Measurements from ENCODE around the gene TCEANC2.
"Not testable (repeated sequence)": the region's sequence is repeated elsewhere in the genome, so short reads cannot be mapped to it uniquely, and the experiment has no call there.

TCEANC2 gene

GRCh38 chr1:54084794-54085193 is 31.4 kb downstream of the TCEANC2 start:
- no peak for DNase-seq (ENCODE audit: low read depth in 2 of 3, low spot score in 2 of 3)

GRCh38 chr1:54086754-54087153 is 33.3 kb downstream of the TCEANC2 start:
- no peak for DNase-seq (ENCODE audit: low read depth in 2 of 3, low spot score in 2 of 3)

- no peak for DNase-seq (ENCODE audit: low read depth in 2 of 3, low spot score in 2 of 3)
Measured at GRCh38 chr1:54088385-54088784, 35.0 kb downstream of the TCEANC2 start.

DNA sequence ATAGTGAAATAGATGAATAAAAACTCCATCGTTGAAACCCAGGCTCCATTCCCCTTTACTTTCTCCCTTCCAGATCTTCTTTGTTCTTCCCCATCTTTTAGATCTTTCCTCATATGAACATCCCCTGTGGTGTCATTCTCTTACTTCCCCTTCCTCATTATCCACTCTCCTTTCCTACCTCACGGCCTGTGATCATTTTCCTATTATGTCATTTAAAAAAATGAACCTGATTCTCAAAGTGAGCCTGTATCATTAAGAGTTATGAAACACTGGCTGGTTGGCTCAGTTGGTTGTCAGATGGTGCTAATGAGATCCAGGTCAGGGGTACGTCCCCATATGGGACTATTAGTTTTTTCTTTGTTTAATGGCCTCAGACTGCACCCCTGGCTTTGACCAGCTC is 38.3 kb downstream of the TCEANC2 start:
- DNase-seq (ENCODE audit: low read depth in 2 of 3, low spot score in 2 of 3), result no peak

DNA sequence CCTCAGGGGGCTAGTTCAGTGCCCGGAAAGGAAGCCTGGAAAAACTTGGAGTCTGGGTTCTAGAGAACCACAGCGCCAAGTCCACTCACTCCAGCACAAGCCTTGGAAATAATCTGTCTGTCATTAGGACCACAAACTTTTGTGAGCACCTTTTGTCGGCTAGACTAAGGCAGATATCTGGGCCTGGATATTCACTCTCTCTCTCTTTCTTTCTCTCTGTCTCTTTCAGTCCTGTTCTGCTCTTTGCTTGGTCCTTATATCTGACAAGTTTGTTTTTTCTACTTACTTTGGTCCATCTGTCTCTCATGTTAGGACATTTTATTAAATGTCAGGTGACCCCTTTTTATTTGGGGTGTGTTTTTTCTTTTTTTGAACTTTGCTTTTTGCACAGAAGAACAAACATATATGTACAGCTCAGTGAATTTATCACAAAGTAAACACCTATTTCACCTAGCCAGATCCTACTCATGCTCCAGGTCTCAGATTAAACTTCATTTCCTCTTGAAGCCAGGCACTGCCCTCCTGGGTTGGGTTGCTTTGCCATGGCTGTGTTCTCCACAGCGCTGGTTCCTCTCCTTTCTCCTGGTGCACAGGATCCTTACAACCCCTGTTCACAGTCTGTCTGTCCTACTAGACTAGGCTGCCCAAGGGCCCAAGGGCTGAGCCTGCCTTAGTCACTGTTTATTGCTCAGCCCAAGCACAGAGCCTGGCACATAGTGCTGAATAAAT is 40.8 kb downstream of the TCEANC2 start:
- no peak for DNase-seq (ENCODE audit: low read depth in 2 of 3, low spot score in 2 of 3)

DNA sequence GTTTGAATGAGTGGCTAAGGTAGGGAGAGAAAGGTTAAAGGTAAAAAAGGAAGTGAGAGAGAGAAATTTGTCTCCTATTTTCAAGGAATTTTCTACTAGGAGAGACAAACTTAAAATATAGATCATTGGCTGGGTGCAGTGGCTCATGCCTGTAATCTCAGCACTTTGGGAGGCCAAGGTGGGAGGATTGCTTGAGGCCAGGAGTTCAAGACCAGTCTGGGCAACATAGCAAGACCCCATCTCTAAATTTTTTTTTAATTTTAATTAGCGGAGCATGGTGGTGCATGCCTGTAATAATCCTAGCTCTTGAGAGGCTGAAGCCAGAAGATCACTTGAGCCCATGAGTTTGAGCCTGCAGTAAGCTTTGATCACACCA is 41.3 kb downstream of the TCEANC2 start:
- not testable (repeated sequence) for DNase-seq (ENCODE audit: low read depth in 2 of 3, low spot score in 2 of 3)

DNA sequence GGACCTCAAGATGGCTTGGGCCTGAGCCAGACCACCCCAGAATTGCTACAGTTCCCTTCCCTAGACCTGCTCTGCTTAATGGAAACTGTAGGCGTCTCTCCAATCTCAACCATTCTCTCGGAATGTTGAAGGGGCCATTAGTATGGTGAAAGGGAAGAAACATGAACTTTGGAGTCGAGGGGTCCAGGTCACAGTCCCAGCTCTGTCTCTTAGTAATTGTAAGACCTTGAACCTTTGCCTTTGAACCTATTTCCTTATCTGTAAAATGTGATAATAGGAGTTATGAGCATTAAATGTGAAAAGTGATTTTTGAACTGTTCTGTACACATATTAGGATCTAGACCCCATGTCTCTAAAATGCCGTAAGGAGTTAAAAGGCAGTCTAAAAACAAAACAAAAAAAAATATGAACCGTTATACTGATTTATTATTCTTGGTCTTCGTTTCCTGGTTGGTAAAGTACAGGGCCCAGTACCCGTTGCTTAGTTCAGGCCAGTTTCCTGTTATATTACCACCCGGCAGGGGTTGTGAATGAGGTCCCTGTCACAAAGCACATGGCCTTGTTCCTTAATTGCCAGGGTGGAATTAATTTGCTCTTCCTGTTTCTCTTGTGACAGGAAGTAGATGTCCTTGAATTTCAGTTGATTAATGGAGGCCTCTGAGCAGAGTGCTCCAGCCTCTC is 42.3 kb downstream of the TCEANC2 start:
- DNase-seq (ENCODE audit: low read depth in 2 of 3, low spot score in 2 of 3), result no peak

DNA sequence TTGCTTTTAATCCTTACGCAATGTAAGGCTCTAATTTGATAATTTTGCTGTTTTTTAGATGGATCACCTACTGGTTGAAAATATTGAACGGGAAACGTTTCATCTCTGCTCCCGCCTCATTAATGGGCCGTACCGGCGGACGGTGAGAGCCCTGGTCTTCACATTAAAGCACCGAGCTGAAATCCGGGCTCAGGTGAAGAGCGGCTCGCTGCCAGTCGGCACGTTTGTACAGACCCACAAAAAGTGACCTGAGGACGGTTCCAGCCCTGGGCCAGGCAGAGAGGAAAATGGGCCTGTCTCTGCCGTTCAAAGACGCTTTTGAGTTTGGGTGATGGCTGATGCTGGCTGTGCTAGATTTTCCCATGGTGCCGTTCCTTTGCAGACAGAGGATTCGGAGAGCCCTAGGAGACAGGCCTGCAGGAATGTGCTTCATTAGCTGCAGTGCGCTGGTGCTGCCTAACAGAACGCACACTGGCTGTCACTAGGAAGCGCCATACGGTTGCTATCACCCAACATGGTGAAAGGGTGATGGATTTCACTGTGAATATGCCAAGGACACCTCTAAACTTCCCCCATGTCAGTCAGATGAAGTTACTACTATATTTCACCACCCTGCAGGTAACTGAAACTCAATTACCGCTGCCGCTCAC is 42.9 kb downstream of the TCEANC2 start:
- no peak for DNase-seq (ENCODE audit: low read depth in 2 of 3, low spot score in 2 of 3)

DNA sequence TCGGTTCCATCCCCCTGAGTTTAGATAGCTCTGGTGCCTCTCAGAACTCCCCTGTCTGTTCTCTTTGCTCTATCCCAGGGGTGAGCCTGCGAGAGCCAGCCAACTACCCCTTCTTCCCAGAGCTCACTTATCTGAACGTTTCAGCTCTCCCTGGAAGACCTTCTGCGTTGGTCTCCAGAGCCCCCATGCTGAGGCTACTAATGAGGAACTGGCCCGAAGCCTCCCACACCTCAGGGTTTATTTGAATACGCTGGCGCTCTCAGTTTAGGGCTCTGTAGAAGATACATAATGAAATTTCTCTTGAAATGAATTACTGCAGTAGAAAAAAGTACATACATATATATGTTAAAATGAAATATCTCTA is 43.5 kb downstream of the TCEANC2 start:
- DNase-seq (ENCODE audit: low read depth in 2 of 3, low spot score in 2 of 3), result no peak

DNA sequence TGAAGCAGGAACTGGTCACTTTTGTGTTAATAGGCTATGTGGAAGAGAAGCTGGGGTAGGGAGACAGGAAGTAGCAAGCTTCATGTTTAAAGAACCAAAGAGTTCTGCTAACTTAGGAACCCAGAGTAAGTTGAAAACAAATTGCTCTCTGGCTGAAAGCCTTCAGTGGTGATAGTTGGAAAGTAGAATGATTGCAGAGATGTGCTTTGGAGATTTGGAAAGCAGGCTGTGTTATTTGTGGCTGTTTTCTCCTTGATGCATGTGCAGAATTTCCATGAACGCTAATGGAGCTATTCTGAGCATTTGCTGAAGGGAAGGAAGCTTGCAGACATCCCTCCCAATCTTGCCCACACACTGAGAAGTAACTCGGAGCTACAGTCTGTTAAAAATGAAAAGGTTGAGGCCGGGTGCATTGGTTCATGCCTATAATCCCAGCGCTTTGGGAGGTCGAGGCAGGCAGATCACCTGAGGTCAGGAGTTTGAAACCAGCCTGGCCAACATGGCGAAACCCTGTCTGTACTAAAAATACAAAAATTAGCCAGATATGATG is 45.7 kb downstream of the TCEANC2 start:
- DNase-seq (ENCODE audit: low read depth in 2 of 3, low spot score in 2 of 3), result no peak

GRCh38 chr1:54100500-54100899 is 47.1 kb downstream of the TCEANC2 start:
- DNase-seq (ENCODE audit: low read depth in 2 of 3, low spot score in 2 of 3), result no peak

DNA sequence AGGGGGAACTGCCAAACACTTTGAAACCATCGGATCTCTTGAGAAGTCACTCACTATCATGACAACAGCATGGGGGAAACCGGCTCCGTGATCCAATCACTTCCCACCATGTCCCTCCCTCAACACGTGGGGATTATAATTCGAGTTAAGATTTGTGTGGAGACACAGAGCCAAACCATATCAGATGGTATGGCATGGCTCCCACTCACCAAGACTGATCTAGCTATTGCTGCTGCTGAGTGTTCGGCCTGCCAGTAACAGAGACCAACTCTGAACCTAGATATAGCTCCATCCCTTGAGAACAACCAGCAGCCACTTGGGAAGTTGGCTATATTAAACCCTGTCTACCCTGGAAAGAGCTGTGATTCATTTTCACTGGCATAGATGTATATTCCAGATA is 50.0 kb downstream of the TCEANC2 start:
- no peak for DNase-seq (ENCODE audit: low read depth in 2 of 3, low spot score in 2 of 3)

DNA sequence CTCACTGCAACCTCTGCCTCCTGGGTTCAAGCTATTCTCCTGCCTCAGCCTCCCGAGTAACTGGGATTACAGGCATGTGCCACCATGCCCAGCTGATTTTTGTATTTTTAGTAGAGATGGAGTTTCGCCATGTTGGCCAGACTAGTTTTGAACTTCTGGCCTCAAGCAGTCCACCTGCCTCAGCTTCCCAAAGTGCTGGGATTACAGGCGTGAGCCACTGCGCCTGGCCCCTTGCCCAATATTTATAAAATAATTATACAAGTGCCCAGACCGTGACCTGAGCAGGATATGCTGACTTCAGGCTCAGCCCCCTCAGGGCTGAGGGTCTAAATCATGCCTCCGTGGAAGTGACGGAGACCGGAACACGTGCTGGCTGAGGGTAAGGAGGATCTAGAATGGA is 51.2 kb downstream of the TCEANC2 start:
- not testable (repeated sequence) for DNase-seq (ENCODE audit: low read depth in 2 of 3, low spot score in 2 of 3)

DNA sequence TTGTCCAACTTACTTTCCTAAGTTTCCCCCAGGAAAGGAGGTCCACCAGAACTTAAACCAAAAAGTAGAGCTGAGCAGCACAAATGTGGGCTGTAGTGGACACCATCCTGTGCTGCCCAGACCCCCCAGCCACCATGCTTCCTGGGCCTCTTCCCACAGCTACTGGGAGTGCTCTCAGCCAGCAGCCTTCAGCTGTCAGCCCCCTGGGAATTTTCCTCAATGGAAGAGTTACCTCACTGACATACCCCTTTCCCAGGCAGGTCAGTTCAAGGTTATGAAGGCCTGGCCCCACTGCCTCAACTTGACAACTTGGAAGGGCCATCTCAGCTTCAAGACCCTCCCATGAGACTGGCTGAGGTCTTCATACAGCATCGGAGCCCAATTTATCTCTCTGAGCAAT is 51.7 kb downstream of the TCEANC2 start:
- no peak for DNase-seq (ENCODE audit: low read depth in 2 of 3, low spot score in 2 of 3)

DNA sequence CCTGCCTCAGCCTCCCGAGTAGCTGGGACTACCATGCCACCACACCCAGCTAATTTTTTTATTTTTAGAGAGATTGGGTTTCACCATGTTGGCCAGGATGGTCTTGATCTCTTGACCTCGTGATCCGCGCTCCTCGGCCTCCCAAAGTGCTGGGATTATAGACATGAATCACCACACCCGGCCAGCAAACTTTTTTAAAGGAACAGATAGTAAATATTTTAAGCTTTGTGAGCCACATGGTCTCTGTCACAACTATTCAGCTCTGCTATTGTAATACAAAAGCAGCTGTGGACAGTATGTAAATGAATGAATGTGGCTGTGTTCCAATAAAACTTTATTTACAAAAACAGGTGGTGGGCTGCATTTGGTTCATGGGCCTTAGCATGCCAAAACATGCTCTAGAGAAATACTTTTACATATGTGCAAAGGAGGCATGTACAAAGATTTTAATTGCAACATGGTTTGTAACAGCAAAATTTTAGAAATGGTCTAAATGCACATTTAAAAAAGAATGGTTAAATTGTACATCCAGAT is 52.4 kb downstream of the TCEANC2 start:
- DNase-seq (ENCODE audit: low read depth in 2 of 3, low spot score in 2 of 3), result no peak

DNA sequence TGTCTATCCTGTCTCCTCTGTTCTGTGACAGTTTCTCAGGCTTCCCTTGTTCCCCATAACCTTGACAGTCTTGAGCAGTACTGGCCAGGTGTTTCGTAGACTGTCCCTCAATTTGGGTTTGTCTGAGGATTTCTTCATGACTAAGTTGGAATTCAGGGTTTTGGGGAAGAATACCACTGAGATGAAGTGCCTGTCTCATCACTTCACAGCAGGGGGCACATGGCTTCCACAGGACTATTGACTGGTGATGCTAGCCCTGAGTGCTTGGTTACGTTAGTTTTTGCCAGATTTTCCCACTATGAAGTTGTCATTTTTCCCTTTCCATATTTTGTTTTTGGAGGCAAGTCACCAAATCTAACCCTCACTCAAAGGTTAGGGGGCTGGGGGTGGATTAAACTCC is 53.7 kb downstream of the TCEANC2 start:
- no peak for DNase-seq (ENCODE audit: low read depth in 2 of 3, low spot score in 2 of 3)

- DNase-seq (ENCODE audit: low read depth in 2 of 3, low spot score in 2 of 3), result no peak
Measured at GRCh38 chr1:54108156-54108555, 54.7 kb downstream of the TCEANC2 start.

GRCh38 chr1:54109129-54110090 is 56.0 kb downstream of the TCEANC2 start:
- DNase-seq (ENCODE audit: low read depth in 2 of 3, low spot score in 2 of 3), result no peak

- no peak for DNase-seq (ENCODE audit: low read depth in 2 of 3, low spot score in 2 of 3)
Measured at GRCh38 chr1:54110996-54111395, 57.6 kb downstream of the TCEANC2 start.

- no peak for DNase-seq (ENCODE audit: low read depth in 2 of 3, low spot score in 2 of 3)
Measured at GRCh38 chr1:54111624-54112023, 58.2 kb downstream of the TCEANC2 start.

DNA sequence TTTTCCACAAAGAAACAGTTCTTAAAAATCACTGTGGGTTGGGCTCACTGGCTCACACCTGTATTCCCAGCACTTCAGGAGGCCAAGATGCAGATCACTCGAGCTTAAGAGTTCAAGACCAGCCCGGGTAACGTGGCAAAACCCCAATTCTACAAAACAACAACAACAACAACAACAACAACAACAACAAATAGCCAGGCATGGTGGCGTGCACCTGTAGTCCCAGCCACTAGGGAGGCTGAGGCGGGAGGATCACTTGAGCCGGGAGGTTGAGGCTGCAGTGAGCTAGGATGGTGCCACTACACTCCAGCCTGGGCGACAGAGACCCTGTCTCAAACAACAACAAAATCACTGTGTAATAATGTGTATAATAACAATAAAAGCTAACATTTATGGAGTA is 58.6 kb downstream of the TCEANC2 start:
- no peak for DNase-seq (ENCODE audit: low read depth in 2 of 3, low spot score in 2 of 3)
